Stimulated activated CD4-positive, alpha-beta T cell treated with anti-CD3 and anti-CD28 coated beads, Interleukin-2, amount 100 ng/mL, for 48 hours (primary cell): Measurements from ENCODE around the gene ATAD1.
A peak's percentile ranks its signal among the peaks of the same experiment; 100 is the strongest.
"Not testable (repeated sequence)": the region's sequence is repeated elsewhere in the genome, so short reads cannot be mapped to it uniquely, and the experiment has no call there.

Experiments used
- DNase-seq, 2 donors: peaks; one replicate each; pipeline ENCODE4 v3.0.0-alpha.2; 2020

Gene ATAD1

GRCh38 chr10:87750817-87751216, 67.2 kb downstream of the ATAD1 start:
- DNase-seq = no peak

GRCh38 chr10:87750001-87750671, 67.9 kb downstream of the ATAD1 start:
- DNase-seq = no peak

- DNase-seq = not testable (repeated sequence)
Measured at GRCh38 chr10:87748244-87748643, 69.8 kb downstream of the ATAD1 start.

- no peak for DNase-seq
Measured at GRCh38 chr10:87746911-87747310, 71.1 kb downstream of the ATAD1 start.

- DNase-seq = no peak
Measured at GRCh38 chr10:87744606-87745005, 73.4 kb downstream of the ATAD1 start.

GRCh38 chr10:87742992-87743610, 74.9 kb downstream of the ATAD1 start:
- not testable (repeated sequence) for DNase-seq

- DNase-seq = no peak
Measured at GRCh38 chr10:87740254-87740655, 77.8 kb downstream of the ATAD1 start.

- DNase-seq = no peak
Measured at GRCh38 chr10:87739703-87740102, 78.3 kb downstream of the ATAD1 start.

GRCh38 chr10:87738253-87738652, 79.8 kb downstream of the ATAD1 start:
- DNase-seq = not testable (repeated sequence)

- peak in 1 of 2 donors; percentile 4 for DNase-seq
Measured at GRCh38 chr10:87734987-87735827, 82.8 kb downstream of the ATAD1 start.

GRCh38 chr10:87733081-87733480, 84.9 kb downstream of the ATAD1 start:
- no peak for DNase-seq

GRCh38 chr10:87729940-87730339, 88.1 kb downstream of the ATAD1 start:
- no peak for DNase-seq

- DNase-seq = no peak
Measured at GRCh38 chr10:87724789-87725188, 93.2 kb downstream of the ATAD1 start.

GRCh38 chr10:87723500-87723899, 94.5 kb downstream of the ATAD1 start:
- DNase-seq = no peak

- DNase-seq = no peak
Measured at GRCh38 chr10:87722716-87723115, 95.3 kb downstream of the ATAD1 start.

- no peak for DNase-seq
Measured at GRCh38 chr10:87721781-87722180, 96.2 kb downstream of the ATAD1 start.

- no peak for DNase-seq
Measured at GRCh38 chr10:87720665-87721064, 97.4 kb downstream of the ATAD1 start.

GRCh38 chr10:87716348-87716670, 101.7 kb downstream of the ATAD1 start:
- no peak for DNase-seq

GRCh38 chr10:87715552-87716347, 102.3 kb downstream of the ATAD1 start:
- no peak for DNase-seq

- no peak for DNase-seq
Measured at GRCh38 chr10:87713707-87714106, 104.3 kb downstream of the ATAD1 start.

GRCh38 chr10:87712913-87713616, 105.0 kb downstream of the ATAD1 start:
- no peak for DNase-seq

GRCh38 chr10:87707254-87707653, 110.8 kb downstream of the ATAD1 start:
- DNase-seq = no peak

- no peak for DNase-seq
Measured at GRCh38 chr10:87706731-87707130, 111.3 kb downstream of the ATAD1 start.
